ENCODE data around the gene KLHL35.

DNA sequence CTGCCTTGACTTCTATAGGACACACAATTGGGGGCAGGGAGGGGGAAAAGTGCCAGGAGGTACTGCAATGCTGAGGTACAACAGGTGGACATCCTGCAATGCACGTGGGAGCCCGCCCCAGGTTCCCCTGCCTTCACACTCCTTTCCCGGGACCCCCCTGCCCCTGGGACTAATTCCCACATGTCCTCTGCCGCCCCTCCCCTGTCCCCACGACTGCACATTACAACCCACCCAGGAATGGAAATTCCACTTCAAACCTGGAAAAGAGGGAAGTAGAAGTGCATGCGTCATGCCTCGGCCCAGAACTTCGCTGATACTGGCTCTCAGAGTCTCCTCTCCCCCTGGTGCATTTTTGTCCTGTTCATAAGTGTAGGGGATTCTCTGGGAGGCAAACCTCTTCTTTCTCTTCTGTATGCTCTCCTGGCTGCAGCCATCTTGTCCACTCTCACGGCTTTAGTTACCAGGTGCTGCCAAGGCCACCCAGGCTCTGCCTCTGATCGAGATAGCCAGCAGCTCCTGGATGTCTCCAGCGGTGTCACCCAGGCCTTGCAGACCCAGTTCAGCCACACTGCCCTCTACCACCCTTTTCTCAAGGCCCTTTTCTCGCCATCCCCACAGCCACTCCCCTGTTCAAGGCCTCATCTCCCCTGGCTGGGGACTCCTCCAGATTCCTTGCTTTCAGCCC, 49.1 kb upstream of the KLHL35 start:
- TF ChIP-seq EZH2phosphoT487 (IDR thresholded peaks at IDR 0.05; ENCODE audit: unreplicated experiment) (no peak), POLR2AphosphoS5 (IDR thresholded peaks at IDR 0.05; ENCODE audit: low read depth) (no peak), EZH2 (IDR thresholded peaks at IDR 0.05; ENCODE audit: low read depth, unreplicated experiment) (no peak), ZNF331 (CRISPR knock-in tag; IDR thresholded peaks at IDR 0.05; ENCODE audit: low read depth) (no peak), STAT1 (IDR thresholded peaks at IDR 0.05; ENCODE audit: unreplicated experiment) (no peak), NANOG (IDR thresholded peaks at IDR 0.05; ENCODE audit: borderline replicate concordance) (no peak), CREB1 (CRISPR knock-in tag; IDR thresholded peaks at IDR 0.05; ENCODE audit: low read depth) (no peak)
- TF ChIP-seq, protein P1, sequence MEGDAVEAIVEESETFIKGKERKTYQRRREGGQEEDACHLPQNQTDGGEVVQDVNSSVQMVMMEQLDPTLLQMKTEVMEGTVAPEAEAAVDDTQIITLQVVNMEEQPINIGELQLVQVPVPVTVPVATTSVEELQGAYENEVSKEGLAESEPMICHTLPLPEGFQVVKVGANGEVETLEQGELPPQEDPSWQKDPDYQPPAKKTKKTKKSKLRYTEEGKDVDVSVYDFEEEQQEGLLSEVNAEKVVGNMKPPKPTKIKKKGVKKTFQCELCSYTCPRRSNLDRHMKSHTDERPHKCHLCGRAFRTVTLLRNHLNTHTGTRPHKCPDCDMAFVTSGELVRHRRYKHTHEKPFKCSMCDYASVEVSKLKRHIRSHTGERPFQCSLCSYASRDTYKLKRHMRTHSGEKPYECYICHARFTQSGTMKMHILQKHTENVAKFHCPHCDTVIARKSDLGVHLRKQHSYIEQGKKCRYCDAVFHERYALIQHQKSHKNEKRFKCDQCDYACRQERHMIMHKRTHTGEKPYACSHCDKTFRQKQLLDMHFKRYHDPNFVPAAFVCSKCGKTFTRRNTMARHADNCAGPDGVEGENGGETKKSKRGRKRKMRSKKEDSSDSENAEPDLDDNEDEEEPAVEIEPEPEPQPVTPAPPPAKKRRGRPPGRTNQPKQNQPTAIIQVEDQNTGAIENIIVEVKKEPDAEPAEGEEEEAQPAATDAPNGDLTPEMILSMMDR (conservative IDR thresholded peaks at IDR 0.05; ENCODE audit: low read depth in 2 of 2) = no peak
- TF ChIP-seq, protein P2, sequence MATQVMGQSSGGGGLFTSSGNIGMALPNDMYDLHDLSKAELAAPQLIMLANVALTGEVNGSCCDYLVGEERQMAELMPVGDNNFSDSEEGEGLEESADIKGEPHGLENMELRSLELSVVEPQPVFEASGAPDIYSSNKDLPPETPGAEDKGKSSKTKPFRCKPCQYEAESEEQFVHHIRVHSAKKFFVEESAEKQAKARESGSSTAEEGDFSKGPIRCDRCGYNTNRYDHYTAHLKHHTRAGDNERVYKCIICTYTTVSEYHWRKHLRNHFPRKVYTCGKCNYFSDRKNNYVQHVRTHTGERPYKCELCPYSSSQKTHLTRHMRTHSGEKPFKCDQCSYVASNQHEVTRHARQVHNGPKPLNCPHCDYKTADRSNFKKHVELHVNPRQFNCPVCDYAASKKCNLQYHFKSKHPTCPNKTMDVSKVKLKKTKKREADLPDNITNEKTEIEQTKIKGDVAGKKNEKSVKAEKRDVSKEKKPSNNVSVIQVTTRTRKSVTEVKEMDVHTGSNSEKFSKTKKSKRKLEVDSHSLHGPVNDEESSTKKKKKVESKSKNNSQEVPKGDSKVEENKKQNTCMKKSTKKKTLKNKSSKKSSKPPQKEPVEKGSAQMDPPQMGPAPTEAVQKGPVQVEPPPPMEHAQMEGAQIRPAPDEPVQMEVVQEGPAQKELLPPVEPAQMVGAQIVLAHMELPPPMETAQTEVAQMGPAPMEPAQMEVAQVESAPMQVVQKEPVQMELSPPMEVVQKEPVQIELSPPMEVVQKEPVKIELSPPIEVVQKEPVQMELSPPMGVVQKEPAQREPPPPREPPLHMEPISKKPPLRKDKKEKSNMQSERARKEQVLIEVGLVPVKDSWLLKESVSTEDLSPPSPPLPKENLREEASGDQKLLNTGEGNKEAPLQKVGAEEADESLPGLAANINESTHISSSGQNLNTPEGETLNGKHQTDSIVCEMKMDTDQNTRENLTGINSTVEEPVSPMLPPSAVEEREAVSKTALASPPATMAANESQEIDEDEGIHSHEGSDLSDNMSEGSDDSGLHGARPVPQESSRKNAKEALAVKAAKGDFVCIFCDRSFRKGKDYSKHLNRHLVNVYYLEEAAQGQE (IDR thresholded peaks at IDR 0.05; ENCODE audit: unreplicated experiment) = no peak
- TF ChIP-seq, protein P3, sequence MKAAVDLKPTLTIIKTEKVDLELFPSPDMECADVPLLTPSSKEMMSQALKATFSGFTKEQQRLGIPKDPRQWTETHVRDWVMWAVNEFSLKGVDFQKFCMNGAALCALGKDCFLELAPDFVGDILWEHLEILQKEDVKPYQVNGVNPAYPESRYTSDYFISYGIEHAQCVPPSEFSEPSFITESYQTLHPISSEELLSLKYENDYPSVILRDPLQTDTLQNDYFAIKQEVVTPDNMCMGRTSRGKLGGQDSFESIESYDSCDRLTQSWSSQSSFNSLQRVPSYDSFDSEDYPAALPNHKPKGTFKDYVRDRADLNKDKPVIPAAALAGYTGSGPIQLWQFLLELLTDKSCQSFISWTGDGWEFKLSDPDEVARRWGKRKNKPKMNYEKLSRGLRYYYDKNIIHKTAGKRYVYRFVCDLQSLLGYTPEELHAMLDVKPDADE (IDR thresholded peaks at IDR 0.05) = no peak

Data from GM23338 (cell line).